ENCODE results near the gene RMP24.

The RMP24 gene

DNA sequence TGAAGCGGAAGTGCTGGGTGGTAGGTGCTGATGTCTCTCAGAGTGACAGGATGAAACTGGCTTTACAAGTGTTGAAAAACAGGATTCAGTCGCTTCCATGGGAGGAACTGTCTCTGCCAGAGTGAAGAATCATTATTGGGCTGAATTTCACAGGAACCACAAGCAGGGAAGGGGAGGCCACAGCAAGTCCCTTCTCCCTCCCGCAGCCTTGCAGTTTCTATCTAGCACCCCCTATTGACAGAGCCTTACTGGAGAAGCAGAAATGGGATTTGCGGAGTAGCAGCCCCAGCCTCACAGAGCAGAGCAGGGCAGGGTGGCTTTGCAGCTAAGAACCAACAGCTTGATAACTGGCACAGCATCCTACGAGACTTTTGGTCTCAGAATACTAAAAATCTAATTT lies 33.3 kb upstream of the RMP24 start:
- intact Hi-C loops (cut with DNase I) = no loop called here
- H3K4me3 ChIP-seq (replicated peaks in 1 of 3) = no peak overlapping the region
- TF ChIP-seq CTCF (IDR thresholded peaks at IDR 0.05) = no peak
- H3K36me3 ChIP-seq = no peaks in the 10 kb centered on the region
- H3K9me3 ChIP-seq = no peaks in the 10 kb centered on the region
- H3K4me1 ChIP-seq = no peaks in the 10 kb centered on the region
- no peak overlapping the region for H3K27ac ChIP-seq
- H3K27me3 ChIP-seq = no peaks in the 10 kb centered on the region
- WGBS, 2 donors = 37 to 46% methylated on average over 5 of the region's 5 CpGs
- no peak for DNase-seq

DNA sequence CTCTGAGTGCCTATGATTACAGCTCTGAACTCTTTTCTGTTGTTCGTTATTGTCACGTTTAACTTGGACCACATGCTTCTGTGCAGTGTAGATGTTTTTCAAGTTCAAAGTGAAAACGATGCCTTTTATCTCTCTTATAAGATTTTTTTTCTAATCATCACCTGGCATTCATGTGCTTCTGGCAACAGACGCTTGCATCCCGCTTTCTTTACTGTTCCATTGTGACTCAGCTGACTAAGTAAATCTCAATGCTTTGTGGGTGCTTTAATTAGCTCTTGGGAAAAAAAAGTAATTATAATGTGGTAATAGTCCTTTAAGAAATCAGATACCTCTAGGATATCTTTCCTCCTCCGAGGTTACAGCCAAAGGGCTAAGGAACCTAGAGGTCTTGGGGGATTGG lies 31.2 kb upstream of the RMP24 start:
- H3K4me3 ChIP-seq (replicated peaks in 1 of 3) = no peak overlapping the region
- H3K27ac ChIP-seq = no peak overlapping the region
- WGBS, 2 donors = 71 to 82% methylated on average over 6 of the region's 6 CpGs
- no peaks in the 10 kb centered on the region for H3K27me3 ChIP-seq
- H3K36me3 ChIP-seq = no peaks in the 10 kb centered on the region
- no peaks in the 10 kb centered on the region for H3K4me1 ChIP-seq
- DNase-seq = no peak
- TF ChIP-seq CTCF (IDR thresholded peaks at IDR 0.05) (no peak), POLR2A (IDR thresholded peaks at IDR 0.05) (no peak)
- no peaks in the 10 kb centered on the region for H3K9me3 ChIP-seq
- intact Hi-C loops (cut with DNase I) = no loop called here

DNA sequence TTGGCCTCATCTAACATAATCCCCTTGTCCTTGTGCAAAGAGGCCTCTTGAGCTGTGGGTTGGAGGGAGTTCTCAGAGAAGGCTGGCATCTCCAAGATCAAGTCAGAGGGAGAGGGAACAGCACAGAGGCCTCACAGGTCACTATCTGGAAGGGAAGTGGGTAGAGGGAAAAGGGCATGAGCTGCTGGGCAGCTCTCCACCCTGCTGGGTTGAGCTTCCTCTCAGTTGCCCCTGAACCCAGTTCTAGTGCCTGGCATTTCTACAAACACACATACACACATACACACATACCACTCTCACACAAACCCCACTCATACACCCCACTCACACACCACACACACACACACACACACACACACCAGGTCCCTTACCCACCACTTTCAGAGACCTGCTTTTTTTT lies 30.3 kb upstream of the RMP24 start:
- no peak overlapping the region for H3K27ac ChIP-seq
- intact Hi-C loops (cut with DNase I) = no loop called here
- H3K4me3 ChIP-seq (replicated peaks in 1 of 3) = no peak overlapping the region
- no peak for DNase-seq
- no peaks in the 10 kb centered on the region for H3K4me1 ChIP-seq
- no peak for TF ChIP-seq POLR2A (IDR thresholded peaks at IDR 0.05)
- no peaks in the 10 kb centered on the region for H3K27me3 ChIP-seq
- no peaks in the 10 kb centered on the region for H3K36me3 ChIP-seq
- no peaks in the 10 kb centered on the region for H3K9me3 ChIP-seq

DNA sequence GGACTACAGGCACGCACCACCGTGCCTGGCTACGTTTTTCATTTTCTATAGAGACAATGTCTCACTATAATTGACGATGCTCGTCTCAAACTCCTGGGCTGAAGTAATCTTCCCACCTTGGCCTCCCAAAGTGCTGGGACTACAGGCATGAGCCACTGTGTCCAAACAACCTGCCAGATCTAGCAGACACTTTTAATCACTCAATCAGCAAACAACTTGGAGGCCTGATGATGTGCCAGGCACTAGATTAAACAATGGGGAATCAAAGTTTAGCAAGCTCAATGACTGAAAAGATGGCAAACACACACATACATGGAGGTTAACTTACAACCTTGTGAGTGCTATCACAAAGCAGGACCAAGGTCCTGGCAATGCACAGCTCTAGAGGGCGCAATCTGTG lies 29.8 kb upstream of the RMP24 start:
- TF ChIP-seq POLR2A (IDR thresholded peaks at IDR 0.05) = no peak
- TF ChIP-seq CTCF (IDR thresholded peaks at IDR 0.05) = no peak
- Histone ChIP-seq H3K4me3 (replicated peaks in 1 of 3) (no peak overlapping the region), H3K9me3 (no peaks in the 10 kb centered on the region), H3K4me1 (no peaks in the 10 kb centered on the region), H3K27me3 (no peaks in the 10 kb centered on the region), H3K36me3 (no peaks in the 10 kb centered on the region), H3K27ac (no peak overlapping the region)
- 97 to 100% methylated on average over 6 of the region's 6 CpGs for WGBS, 2 donors
- intact Hi-C loops (cut with DNase I) = no loop called here
- no peak for DNase-seq

GRCh38 chr18:35948080-35948479 lies 24.4 kb upstream of the RMP24 start:
- Histone ChIP-seq H3K4me1 (peaks cover 0 to 6% of the 10 kb centered on the region in 2 donors), H3K27me3 (no peaks in the 10 kb centered on the region), H3K4me3 (replicated peaks in 1 of 3) (no peak overlapping the region), H3K36me3 (no peaks in the 10 kb centered on the region), H3K27ac (no peak overlapping the region), H3K9me3 (no peaks in the 10 kb centered on the region)
- TF ChIP-seq CTCF (IDR thresholded peaks at IDR 0.05) (no peak), POLR2A (IDR thresholded peaks at IDR 0.05) (no peak)
- WGBS, 2 donors = 65 to 66% methylated on average over 3 of the region's 3 CpGs
- intact Hi-C loops (cut with DNase I) = no loop called here
- DNase-seq = no peak

GRCh38 chr18:35949090-35949489 lies 23.4 kb upstream of the RMP24 start:
- H3K4me1 ChIP-seq = peaks cover 0 to 6% of the 10 kb centered on the region in 2 donors
- WGBS, 2 donors = 78 to 83% methylated on average over 6 of the region's 6 CpGs
- DNase-seq = no peak
- no peak overlapping the region for H3K27ac ChIP-seq
- TF ChIP-seq POLR2A (IDR thresholded peaks at IDR 0.05) = no peak
- intact Hi-C loops (cut with DNase I) = no loop called here
- H3K36me3 ChIP-seq = no peaks in the 10 kb centered on the region
- no peaks in the 10 kb centered on the region for H3K9me3 ChIP-seq
- H3K4me3 ChIP-seq (replicated peaks in 1 of 3) = no peak overlapping the region
- H3K27me3 ChIP-seq = no peaks in the 10 kb centered on the region
